ENCODE measurements around the gene GNL3.
A peak's percentile ranks its signal among the peaks of the same experiment; 100 is the strongest.

The GNL3 gene, protein sequence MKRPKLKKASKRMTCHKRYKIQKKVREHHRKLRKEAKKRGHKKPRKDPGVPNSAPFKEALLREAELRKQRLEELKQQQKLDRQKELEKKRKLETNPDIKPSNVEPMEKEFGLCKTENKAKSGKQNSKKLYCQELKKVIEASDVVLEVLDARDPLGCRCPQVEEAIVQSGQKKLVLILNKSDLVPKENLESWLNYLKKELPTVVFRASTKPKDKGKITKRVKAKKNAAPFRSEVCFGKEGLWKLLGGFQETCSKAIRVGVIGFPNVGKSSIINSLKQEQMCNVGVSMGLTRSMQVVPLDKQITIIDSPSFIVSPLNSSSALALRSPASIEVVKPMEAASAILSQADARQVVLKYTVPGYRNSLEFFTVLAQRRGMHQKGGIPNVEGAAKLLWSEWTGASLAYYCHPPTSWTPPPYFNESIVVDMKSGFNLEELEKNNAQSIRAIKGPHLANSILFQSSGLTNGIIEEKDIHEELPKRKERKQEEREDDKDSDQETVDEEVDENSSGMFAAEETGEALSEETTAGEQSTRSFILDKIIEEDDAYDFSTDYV

DNA sequence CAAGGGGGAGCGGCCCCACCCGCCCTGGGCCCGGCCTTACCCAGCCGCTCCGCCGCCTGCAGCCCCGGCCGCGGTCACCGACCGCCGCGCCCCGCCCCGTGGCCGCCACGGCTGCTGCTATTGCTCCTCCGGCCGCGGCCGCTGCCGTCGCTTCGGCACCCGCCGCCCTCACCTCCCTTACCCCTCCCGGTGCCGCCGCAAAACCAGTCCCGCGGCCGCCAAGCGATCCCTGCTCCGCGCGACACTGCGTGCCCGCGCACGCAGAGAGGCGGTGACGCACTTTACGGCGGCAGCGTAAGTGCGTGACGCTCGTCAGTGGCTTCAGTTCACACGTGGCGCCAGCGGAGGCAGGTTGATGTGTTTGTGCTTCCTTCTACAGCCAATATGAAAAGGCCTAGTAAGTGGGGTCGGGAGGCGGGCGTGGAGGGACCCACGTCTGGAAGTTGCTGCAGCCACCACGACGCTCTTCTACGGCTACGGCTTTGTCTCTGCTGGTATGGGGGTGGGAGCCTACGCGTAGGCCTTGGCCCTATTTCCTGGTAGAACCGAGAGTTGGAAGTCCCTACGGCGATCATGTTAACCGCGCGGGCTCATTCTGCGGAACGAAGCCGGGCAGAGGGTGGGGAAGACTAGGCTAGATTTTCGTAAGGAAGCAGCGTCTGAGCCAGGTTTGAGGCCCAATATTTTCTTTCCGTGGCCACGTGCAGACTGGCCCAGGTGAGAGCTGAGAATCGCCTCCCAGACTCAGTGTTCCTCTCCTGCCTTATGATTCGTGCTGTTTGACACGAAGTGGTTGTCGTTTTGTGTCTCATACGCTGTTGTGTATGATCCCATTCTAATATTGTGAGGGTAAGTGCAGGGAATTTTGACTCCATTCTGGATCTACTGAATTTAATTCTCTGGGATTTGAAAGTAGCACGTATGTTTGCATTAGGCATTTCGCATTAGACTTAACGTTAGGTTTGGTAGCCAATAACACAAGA, at the start of gene GNL3, which contains the start of gene PBRM1:
TSS of gene GNL3 (plus strand) at position 324 of the 983 bp plus-strand sequence. CDS start at position 385, 61 bp downstream.
TSS of gene PBRM1 (minus strand) at position 205 of the 983 bp plus-strand sequence.
- DNase-seq: peak; percentile 97

DNA sequence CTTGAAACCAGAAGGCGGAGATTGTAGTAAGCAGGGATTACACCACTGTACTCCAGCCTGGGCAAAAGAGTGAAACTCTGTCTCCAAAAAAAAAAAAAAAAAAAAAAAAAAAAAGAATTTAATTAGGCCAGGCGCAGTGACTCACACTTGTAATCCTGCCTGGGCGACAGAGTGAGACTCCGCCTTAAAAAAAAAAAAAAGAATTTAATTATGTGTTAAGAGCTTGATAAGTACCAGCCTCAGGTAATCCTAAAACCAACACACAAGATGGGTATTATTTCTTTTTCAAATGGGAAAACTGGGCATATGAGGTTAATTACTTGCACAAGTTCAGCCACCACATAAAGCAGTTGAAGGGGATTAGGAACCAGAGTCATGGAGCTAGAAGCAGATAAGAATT, 49.2 kb upstream of the GNL3 start:
- no peak for DNase-seq

DNA sequence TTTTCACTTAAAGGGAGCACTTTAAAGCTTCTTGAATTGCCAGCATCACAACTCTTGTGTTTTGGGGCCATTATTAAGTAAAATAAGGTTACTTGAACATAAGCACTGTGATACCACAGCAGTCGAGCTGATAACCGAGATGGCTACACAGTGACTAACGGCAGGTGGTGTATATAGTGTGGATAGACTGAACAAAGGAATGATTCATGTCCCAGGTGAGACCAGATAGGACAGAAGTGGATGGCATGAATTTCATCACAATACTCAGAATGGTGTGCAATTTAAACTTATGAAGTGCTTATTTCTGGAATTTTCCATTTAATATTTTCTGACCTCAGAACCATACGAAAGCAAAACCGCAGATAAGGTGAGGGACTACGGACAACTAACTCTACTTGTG, 40.3 kb upstream of the GNL3 start:
- DNase-seq: no peak

DNA sequence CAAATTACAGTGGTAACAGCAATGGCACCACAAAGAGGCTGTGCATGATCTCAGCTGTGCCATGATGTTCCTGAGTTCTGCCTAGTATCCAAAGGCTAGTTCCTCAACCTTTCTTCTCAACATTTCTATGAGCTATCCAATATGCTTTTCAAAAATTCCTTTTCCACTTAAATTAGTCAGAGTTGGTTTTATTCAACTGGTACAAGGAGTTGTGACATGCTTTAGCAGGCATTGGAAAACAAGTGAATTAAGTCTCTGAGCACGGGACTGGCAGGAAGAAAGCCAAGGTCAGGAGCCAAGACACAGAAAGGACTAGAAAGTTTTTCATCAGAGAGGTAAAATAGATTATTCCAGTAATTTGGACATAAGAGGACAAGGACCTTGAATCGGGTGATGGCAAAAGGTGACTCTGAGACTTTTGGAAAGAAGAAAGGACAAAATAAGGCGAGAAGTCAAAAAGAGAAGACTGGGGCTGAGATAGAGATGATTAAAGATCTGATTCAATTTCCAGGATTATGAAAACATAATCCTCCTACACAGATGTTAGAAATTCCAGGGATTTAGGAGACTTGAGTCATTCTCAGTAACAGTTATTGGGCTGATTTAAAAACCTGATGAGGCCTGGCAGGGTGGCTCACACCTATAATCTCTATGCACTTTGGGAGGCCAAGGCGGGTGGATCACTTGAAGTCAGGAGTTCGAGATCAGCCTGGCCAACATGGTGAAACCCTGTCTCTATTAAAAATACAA, 36.2 kb upstream of the GNL3 start:
- DNase-seq: no peak

DNA sequence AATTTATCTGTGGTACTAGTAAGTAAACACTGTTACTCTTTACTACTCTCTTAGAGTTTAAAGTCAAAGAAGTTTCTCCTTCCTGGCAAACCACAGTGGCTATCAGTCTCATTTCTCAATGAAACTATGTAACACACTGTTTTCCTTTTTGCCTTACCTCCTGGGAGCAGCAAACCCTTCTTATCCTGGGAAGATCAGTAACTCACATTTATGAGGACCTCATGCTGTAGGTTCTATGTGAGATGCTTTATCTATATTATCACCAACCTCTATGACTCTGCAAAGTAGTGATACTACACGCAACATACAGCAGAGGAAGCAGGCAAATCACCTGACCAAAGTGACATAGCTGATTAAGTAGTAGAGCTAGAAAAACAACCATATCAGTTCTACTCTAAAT, 35.4 kb upstream of the GNL3 start:
- no peak for DNase-seq

DNA sequence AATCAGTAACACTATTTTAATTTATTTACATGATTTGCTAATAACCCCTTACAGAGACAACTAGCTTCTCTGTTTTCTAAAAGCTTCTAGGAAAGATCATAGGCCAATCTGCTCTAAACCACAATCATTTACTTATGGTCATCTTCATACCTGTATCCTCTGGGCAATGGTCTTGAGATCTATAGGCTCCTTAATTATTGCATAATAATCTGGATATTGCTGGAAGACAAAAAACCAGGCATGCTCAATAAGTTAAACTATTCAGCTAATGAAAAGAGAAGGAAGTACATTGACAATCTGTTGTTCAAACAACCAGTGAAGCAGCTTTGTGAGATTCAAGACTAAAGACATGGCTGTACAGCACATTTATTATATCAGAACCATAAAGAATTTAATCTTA, 34.2 kb upstream of the GNL3 start:
- DNase-seq: no peak

DNA sequence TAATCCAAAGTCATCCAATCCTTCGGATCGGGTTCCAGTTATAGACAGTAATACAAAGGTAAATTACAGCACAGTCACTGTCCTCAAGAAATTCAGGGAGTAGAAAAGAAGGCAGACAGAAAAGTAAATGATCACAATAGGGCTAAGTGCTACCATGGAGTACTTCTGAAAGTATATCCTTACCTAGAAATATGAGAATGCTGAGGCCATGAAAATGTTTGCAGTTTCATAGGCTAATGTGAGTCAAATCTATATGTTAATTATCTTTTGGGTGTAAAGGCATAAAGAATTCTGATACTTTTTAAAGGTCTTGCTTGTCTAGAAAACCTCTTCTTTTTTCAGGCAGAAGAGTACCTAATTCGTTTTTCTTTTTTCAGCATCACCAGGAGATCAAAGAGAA, 29.9 kb upstream of the GNL3 start:
- DNase-seq: peak in 1 of 3 donors; percentile 16

DNA sequence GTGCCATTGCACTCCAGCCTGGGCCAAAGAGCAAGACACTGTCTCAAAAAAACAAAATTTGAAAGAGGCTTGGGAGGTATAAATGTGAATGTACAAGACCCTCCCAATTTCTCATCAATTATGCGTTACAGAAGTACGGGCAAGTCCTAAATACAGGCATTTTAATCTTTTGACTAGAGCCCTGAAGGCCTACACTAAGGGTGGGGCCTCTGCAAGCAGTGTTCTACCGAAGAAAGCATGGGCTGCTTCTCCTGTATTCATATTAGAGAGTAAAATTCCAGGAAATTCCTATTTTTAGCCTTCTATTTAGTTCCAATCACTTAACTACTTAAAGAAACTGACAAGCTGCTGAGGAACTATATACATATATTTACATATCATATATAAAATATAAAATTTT, 25.8 kb upstream of the GNL3 start:
- peak in 1 of 3 donors; percentile 5 for DNase-seq

DNA sequence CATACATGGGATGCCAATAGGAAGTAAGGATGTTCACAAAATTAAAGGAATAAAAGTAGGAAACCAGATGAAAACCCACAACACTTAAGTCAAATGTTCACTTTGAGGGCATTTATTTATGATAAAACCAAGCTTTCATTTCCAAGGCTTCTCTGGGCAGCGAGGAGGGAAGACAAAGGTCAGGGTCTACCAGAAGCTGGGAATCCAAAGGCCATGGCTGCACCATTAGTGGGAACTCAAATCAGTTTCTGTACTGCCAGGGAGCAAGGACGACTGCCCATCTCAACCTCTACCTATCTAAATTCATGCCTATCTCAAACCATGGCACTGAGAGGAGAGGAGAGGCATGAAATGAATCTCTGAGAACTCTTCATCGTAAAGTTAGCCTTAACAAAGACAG, 22.7 kb upstream of the GNL3 start:
- peak in 1 of 3 donors; percentile 8 for DNase-seq

DNA sequence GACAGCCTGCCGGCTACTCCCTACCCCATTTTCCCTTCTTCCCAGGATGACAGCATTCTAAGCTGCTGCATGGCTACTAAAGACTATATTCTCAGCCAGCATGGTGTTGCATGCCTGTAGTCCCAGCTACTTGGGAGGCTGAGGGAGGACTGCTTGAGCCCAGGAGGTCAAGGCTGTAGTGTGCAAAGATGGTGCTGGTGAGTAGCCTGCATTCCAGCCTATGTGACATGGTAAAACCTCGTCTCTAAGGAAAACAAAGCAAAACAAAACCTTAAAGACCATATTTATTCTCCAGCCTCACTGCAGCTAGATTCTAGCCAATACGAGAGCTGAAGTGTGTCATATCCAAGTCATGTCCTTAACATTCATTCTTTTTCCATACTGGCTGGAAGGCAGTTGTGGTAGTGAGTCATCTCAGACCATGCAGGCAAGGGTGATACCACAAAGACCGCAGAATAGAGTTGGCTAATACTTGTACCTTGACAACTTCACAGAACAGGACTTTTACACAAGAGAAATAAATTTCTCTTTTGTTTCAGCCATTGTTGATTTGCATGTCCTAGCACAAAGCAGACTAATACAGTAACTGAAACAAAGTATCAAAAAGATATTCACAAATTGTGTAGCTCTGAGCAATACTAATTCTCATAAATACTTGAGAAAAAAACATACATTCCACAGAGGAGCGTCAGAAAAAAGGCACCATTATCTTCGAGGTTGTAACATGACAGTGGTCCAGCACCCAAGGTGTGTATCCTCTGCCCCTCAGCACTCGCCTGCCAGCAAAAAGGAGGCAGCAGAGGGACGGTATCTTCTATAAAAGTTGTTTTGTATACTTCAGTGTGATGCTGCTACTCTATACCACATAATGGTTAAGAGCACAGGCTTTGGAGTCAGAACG, 15.0 kb upstream of the GNL3 start:
- DNase-seq: peak; percentile 68 to 91 (median 84)

DNA sequence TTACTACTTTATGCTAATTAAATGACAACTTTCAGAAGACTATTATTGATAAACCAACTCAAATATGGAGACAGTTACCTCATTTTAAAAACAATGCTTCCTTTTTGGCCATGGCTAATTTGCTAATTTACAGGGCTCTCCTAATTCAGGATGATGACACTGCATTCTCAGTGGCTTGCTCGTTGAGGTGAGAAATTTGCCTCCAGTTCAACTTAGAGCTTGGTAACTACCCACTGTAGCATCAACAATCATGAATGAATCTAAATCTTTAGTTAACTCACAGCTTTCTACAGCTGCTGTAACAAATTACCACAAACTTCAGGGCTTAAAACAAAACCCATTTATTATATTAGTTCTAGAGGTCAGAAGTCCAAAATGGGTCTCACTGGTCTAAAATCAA, 14.2 kb upstream of the GNL3 start:
- no peak for DNase-seq

DNA sequence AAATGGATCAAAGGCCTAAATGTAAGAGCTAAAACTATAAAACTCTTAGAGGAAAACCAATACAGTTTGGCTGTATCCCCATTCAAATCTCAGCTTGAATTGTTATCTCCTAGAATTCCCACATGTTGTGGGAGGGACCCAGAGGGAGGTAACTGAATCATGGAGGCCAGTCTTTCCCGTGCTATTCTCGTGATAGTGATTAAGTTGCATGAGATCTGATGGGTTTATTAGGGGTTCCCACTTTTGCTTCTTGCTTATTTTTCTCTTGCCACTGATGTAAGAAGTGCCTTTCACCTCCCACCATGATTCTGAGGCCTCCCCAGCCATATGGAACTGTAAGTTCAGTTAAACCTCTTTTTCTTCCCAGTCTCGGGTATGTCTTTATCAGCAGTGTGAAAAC, 9.6 kb upstream of the GNL3 start:
- peak in 2 of 3 donors; percentile 6 to 46 for DNase-seq

DNA sequence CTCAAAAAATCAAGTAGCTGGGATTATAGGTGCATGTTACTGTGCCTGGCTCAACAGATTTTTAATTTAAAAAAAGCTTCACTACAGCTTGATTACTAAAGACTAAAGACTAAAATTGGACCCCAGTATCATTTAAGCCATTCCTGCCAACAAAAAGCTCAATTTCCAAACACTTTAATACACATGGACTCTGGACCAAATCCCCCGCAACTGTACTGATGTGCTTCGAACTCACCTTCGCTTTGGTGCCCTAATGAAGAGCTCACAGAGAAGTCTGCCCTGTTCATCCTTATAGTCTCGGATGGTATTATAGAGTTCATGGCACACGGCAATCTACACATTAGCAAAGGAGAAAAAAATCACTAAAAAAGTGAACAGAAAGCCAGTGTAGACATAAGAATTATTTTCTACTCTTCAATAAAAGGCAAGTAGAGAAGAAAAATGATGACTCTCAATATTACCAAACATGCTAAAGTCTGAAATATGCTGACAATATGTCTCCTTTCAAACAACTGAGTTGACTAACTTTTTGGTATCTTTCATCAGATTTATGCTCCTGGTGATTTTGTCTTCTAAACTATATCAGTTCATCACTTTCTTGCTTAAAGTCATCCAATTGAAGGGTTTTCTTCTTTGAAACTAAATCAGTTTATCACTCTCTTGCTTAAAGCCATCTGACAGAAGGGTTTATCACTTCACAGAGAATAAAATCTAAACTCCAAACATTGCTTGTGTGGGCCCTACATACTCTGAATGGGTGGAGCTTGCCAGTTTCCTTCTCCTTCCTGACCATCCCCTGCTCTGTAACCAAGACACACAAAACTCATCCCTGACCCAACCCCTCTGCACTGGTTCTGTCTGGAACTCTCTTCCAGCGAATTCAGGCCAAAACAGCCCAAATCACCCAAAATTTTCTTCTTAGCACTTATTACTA, 7.3 kb upstream of the GNL3 start:
- DNase-seq: peak; percentile 22 to 40 (median 29)

DNA sequence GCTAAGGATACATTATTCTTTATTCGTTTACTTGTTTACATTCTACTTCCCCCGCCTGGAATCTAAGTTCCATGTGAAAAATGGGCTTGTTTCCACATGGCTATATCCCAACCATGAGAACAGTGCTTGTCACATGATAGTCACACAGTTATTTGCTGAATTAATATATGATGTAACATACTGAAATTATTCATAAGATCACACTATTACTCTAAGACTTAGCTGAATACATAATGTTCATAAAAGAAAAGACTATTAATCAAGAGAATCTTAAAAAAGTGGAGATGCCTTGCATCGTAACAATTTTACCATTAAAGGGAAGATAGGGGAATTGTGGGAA, 6.7 kb upstream of the GNL3 start:
- peak; percentile 7 to 31 (median 19) for DNase-seq

DNA sequence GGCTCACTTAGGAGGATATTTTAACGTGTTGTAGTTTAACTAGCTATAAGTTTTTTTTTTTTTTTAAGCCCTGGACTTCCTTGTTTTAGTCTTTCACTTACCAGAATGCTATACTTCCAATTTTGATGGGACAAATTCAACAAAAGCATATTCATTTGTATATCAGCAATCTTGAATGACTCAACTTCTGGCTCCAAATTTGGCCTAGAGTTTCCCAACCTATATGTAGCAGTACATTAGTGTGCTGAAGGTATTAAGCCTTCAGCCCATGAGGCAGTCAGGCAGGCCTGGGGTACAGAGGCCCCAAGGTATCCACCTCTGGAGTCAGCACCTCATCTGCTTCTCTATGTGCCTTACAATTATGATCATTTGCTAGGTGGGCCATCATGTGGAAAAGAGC, 6.0 kb upstream of the GNL3 start:
- DNase-seq: peak; percentile 15 to 64 (median 26)

DNA sequence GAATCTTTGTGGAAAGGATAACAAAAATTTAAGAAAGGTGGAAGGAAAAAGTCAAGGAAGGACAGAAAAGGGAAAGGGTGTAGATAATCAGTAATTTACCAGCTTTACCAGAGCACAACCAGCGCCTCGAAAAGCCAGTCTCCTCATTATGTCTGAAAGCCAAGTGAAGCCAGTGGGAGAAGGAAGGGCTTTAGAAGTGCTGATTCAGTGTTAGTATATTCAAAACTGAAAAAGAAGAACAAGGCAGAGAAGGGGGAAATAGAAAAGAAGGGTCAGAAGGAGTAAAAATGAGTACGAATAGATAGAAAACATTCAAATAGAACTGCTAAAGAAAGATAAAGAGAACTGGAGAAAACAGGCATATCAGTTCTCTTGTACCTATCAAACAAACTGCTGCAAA, 4.2 kb upstream of the GNL3 start:
- DNase-seq: peak; percentile 43 to 71 (median 62)

DNA sequence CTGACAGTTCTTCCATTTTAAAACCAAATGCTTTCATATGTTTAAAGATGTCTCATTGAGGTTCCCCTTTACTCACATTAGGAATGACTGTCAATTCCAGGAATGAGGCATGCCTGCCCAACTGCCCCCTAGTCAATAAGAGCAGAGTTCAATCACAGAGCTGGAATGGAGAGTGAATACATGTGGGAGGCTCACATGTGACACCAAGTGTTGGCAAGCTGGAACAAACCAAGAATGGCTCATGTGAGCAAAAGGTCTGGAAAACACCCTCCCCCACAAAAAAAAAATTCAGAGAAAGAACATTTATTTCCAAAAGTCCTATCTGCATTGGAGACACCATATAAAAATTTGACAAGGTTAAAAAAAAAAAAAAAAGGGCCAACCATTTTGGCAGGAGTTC, 3.8 kb upstream of the GNL3 start:
- peak; percentile 83 to 96 (median 90) for DNase-seq

DNA sequence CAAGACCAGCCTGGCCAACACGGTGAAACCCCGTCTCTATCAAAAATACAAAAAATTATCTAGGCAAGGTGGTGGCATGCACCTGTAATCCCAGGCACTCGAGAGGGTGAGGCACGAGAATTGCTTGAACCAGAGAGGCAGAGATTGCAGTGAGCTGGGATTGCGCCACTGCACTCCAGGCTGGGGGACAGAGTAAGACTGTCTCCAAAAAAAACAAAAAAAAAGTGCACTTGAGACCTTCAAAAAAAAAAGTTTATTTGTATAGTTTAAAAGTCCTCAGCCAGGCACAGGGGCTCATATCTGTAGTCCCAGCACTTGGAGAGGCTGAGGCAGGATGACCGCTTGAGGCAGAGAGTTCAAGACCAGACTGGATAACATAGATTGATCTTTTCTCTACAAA, 2.2 kb upstream of the GNL3 start:
- no peak for DNase-seq

DNA sequence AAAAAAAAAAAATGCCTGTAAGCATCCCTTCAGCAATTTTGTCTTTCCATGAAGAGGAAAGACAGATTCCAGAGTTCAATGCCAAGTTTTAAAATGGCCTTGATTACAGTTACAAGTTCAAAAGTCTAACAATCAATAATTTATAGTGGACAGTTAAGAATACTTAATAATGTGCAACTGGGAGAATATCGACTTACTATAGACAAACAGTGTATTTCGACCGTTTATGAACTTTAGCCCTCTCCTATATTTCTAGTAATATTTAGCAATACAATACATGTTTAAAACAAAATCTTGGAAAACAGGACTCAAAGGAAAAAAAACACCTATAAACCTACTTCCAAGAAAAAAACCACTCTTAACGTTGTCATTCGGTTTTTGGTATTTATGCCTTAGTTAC, 1.6 kb upstream of the GNL3 start:
- no peak for DNase-seq

DNA sequence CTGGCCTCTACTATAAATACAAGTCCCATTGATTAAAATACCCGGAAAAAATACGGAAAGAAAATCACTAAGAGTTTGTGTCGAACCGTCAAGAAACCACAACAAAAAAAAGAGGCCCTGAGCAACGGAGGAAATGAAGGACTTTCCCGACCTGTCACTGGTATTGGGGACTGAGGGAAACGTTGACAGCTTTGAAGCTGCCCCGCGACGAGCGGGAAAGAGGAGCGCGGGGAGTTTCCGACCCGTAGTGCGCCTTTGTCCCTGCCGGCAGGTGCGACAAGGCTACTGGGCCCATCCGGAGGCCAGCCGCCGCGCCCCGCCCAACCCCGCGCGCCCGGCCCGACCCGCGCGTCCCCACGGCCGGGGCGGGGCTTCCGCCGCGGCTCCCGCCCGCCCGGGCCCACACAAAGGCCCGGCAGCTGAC, 535 bp upstream of the GNL3 start:
- DNase-seq: peak; percentile 87 to 96 (median 91)

Data from suppressor macrophage treated with lipopolysaccharide for 1 hour (primary cell).